SU-DHL-6 (cell line): ENCODE results near the gene DNASE1L2.

Experiments used
- CTCF ChIP-seq: fragments of 200-600 bp; sonication (generic); IDR thresholded peaks from one replicate; pipeline ENCODE4 v1.5.1; 2017; ENCODE audit warnings: antibody characterized with exemption, mild to moderate bottlenecking, low read length, moderate library complexity; ENCODE audit not compliant: insufficient read depth, poor library complexity, severe bottlenecking
- EZH2phosphoT487 ChIP-seq: fragments of 200-600 bp; sonication (generic), shearing (Covaris generic); conservative IDR thresholded peaks from 2 replicates; pipeline ENCODE4 v1.6.1; 2018; ENCODE audit warnings: mild to moderate bottlenecking, antibody characterized with exemption, low read length, moderate library complexity, mixed read lengths

- TF ChIP-seq CTCF (no peak), EZH2phosphoT487 (no peak)
Measured at GRCh38 chr16:2229091-2229490, 7.2 kb upstream of the DNASE1L2 start.
